Hepatocyte (in vitro differentiated cells): ENCODE data around the gene PFKL. TPM values are rescaled to one million over a fixed set of nuclear protein-coding genes. Genes with fewer than 3 reads are reported as not detected.

ENCODE experiments used
- DNase-seq: peaks from one replicate; pipeline ENCODE4 v3.0.0-alpha.2; 2016; ENCODE audit warnings: low spot score
- H2AFZ ChIP-seq: fragments of 200-600 bp; sonication (generic); 2 replicates; pipeline ENCODE4 v1.6.0; 2016; ENCODE audit warnings: antibody characterized with exemption, mild to moderate bottlenecking
- H3K27ac ChIP-seq: fragments of 200-600 bp; sonication (generic); 2 replicates; pipeline ENCODE4 v1.5.1; 2016; ENCODE audit warnings: mild to moderate bottlenecking
- H3K27me3 ChIP-seq: fragments of 200-600 bp; sonication (generic); 2 replicates; pipeline ENCODE4 v1.6.1; 2016
- H3K36me3 ChIP-seq: fragments of 200-600 bp; sonication (generic); replicated peaks from 2 replicates; pipeline ENCODE4 v1.5.1; 2016; ENCODE audit warnings: low read depth; ENCODE audit not compliant: insufficient read depth
- H3K4me1 ChIP-seq: fragments of 200-600 bp; sonication (generic); 2 replicates; pipeline ENCODE4 v1.5.1; 2016; ENCODE audit warnings: mild to moderate bottlenecking, moderate library complexity; ENCODE audit not compliant: insufficient read depth
- H3K4me2 ChIP-seq: fragments of 200-600 bp; sonication (generic); 2 replicates; pipeline ENCODE4 v1.6.0; 2016
- H3K4me3 ChIP-seq: fragments of 200-600 bp; sonication (generic); 2 replicates; pipeline ENCODE4 v1.5.1; 2016; ENCODE audit warnings: mild to moderate bottlenecking
- H3K79me2 ChIP-seq: fragments of 200-600 bp; sonication (generic); 2 replicates; pipeline ENCODE4 v1.6.0; 2017; ENCODE audit warnings: mild to moderate bottlenecking
- H3K9me2 ChIP-seq: fragments of 200-600 bp; sonication (generic); replicated peaks from 2 replicates; pipeline ENCODE4 v1.6.0; 2017; ENCODE audit warnings: mild to moderate bottlenecking; ENCODE audit not compliant: insufficient read depth
- H3K9me3 ChIP-seq: fragments of 200-600 bp; sonication (generic); 2 replicates; pipeline ENCODE4 v1.5.1; 2016; ENCODE audit warnings: low read depth, mild to moderate bottlenecking
- H4K20me1 ChIP-seq: fragments of 200-600 bp; sonication (generic); 2 replicates; pipeline ENCODE4 v1.6.0; 2016; ENCODE audit warnings: mild to moderate bottlenecking; ENCODE audit not compliant: insufficient read depth, poor library complexity, severe bottlenecking
- EZH2 ChIP-seq: fragments of 200-600 bp; sonication (generic); IDR thresholded peaks from 2 replicates; pipeline ENCODE4 v1.6.1; 2016; ENCODE audit warnings: antibody characterized with exemption, mild to moderate bottlenecking, borderline replicate concordance
- EZH2phosphoT487 ChIP-seq: fragments of 200-600 bp; sonication (generic); IDR thresholded peaks from one replicate; pipeline ENCODE4 v1.6.1; 2018; ENCODE audit warnings: antibody characterized with exemption, mild to moderate bottlenecking, low read depth, moderate library complexity; ENCODE audit not compliant: unreplicated experiment, severe bottlenecking
- WGBS: methylation state at CpG from one replicate; pipeline ENCODE4 v1.1.6; 2016; ENCODE audit warnings: low lambda C conversion rate; ENCODE audit errors: missing lambda C conversion rate; 5-methylcytosine and 5-hydroxymethylcytosine counted together
- polyA plus RNA-seq: library from polyadenylated mRNA; unstranded; fragments of >200 nt; fragmentation: Nextera tagmentation; extraction: Ambion mirVana; gene quantifications from 2 replicates; pipeline ENCODE4 v1.2.1, GENCODE V29; 2016
- total RNA-seq: library from RNA; depleted of rRNA; stranded (reverse); fragments of >200 nt; gene quantifications from 2 replicates; pipeline ENCODE4 v1.2.3, GENCODE V29; 2014
- TF ChIP-seq, protein P1 (sequence below): fragments of 200-600 bp; sonication (generic); IDR thresholded peaks from 2 replicates; pipeline ENCODE4 v1.5.1; 2016; ENCODE audit warnings: antibody characterized with exemption, mild to moderate bottlenecking; ENCODE audit not compliant: poor library complexity

The PFKL gene
- total and polyA plus RNA-seq, 2 experiments from 2014 or later = 140 to 205 TPM

DNA sequence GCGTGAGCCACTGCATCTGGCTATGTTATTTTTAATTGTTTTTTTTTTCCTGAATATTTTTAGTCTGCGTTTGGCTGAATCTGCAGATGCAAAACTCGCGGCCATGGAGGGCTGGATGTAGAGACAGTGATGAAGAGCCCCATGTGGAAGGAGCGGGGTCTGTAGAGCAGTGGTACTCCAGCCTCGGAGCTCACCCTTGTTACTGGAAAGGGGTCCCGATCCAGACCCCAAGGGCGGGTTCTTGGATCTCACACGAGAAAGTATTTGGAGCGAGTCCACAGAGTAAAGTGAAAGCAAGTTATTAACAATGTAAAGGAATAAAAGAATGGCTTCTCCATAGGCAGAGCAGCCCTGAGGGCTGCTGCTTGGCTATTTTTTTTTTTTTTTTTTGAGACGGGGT lies 56.3 kb downstream of the PFKL start:
- no peak overlapping the region for H3K4me3 ChIP-seq
- H3K4me1 ChIP-seq = no peaks in the 10 kb centered on the region
- no peak overlapping the region for H2AFZ ChIP-seq
- no peak for DNase-seq
- no peaks in the 10 kb centered on the region for H4K20me1 ChIP-seq
- TF ChIP-seq EZH2 = no peak
- no peak overlapping the region for H3K27ac ChIP-seq
- H3K79me2 ChIP-seq = no peaks in the 10 kb centered on the region
- H3K27me3 ChIP-seq = no peaks in the 10 kb centered on the region
- no peak overlapping the region for H3K4me2 ChIP-seq
- WGBS = 97% methylated on average over 11 of the region's 11 CpGs
- H3K9me3 ChIP-seq = no peaks in the 10 kb centered on the region
- H3K36me3 ChIP-seq = no peaks in the 10 kb centered on the region
- H3K9me2 ChIP-seq = no peaks in the 10 kb centered on the region

DNA sequence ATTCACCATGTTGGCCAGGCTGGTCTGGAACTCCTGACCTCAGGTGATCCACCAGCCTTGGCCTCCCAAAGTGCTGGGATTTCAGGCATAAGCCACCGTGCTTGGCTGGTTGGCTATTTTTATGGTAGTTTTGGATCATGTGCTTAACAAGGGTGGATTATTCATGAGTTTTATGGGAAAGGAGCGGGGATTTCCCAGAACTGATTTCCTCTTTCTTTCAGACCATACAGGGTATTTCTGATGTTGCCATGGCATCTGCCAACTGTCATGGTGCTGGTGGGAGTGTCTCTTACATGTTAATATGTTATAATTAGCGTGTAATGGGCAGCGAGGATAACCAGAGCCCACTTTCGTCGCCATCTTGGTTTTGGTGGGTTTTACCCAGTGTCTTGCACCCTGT lies 56.8 kb downstream of the PFKL start:
- 94% methylated on average over 6 of the region's 6 CpGs for WGBS
- Histone ChIP-seq H3K9me3 (no peaks in the 10 kb centered on the region), H3K27me3 (no peaks in the 10 kb centered on the region), H4K20me1 (no peaks in the 10 kb centered on the region), H3K4me3 (no peak overlapping the region), H3K27ac (no peak overlapping the region), H3K36me3 (no peaks in the 10 kb centered on the region), H3K4me1 (no peaks in the 10 kb centered on the region), H2AFZ (no peak overlapping the region), H3K9me2 (no peaks in the 10 kb centered on the region), H3K79me2 (no peaks in the 10 kb centered on the region), H3K4me2 (no peak overlapping the region)
- no peak for TF ChIP-seq EZH2phosphoT487
- no peak for TF ChIP-seq EZH2
- TF ChIP-seq, protein P1, sequence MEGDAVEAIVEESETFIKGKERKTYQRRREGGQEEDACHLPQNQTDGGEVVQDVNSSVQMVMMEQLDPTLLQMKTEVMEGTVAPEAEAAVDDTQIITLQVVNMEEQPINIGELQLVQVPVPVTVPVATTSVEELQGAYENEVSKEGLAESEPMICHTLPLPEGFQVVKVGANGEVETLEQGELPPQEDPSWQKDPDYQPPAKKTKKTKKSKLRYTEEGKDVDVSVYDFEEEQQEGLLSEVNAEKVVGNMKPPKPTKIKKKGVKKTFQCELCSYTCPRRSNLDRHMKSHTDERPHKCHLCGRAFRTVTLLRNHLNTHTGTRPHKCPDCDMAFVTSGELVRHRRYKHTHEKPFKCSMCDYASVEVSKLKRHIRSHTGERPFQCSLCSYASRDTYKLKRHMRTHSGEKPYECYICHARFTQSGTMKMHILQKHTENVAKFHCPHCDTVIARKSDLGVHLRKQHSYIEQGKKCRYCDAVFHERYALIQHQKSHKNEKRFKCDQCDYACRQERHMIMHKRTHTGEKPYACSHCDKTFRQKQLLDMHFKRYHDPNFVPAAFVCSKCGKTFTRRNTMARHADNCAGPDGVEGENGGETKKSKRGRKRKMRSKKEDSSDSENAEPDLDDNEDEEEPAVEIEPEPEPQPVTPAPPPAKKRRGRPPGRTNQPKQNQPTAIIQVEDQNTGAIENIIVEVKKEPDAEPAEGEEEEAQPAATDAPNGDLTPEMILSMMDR = no peak
- no peak for DNase-seq

DNA sequence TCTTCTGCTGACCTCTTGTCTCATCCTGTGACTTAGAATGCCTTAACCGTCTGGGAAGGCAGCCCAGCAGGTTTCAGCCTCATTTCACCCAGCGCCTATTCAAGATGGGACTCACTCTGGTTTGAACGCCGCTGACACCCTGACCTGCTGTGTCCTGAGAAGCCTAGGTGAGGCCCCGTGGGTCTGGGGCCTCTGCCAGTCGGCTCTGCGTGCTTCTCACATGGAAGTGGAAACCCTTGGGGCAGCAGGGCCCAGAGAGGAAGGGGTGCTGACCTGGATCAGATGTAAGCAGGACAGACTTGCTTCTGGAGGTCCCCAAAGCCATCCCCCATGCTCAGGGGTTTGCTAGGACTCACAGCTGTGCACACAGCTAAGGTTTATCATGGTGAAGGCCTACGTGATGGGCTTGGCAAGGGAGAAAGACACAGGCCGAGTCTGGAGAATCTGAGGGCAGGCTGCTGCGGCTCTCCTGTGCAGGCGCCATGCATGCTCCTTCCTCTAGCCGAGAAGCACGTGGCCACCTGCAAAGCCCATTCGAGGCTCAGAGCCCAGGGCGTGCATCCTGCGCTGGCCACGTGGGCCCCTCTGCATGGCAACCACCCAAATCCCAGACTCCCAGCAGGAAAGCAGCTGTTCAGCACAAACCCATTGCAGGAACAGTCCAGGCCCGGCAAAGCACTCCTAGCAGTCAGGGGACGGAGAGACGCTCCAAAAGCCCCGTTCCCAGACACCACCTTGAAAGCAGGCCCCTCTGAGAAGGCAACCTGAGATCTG lies 57.4 kb downstream of the PFKL start:
- Histone ChIP-seq H3K4me2 (no peak overlapping the region), H3K27me3 (no peaks in the 10 kb centered on the region), H3K4me1 (no peaks in the 10 kb centered on the region), H3K27ac (no peak overlapping the region), H3K79me2 (no peaks in the 10 kb centered on the region), H3K9me2 (no peaks in the 10 kb centered on the region), H3K36me3 (no peaks in the 10 kb centered on the region), H4K20me1 (no peaks in the 10 kb centered on the region), H3K9me3 (no peaks in the 10 kb centered on the region), H2AFZ (no peak overlapping the region), H3K4me3 (no peak overlapping the region)
- TF ChIP-seq, protein P1 = no peak
- TF ChIP-seq EZH2 = no peak
- no peak for TF ChIP-seq EZH2phosphoT487
- WGBS = 91% methylated on average over 21 of the region's 21 CpGs
- no peak for DNase-seq

GRCh38 chr21:44359396-44359795 lies 59.5 kb downstream of the PFKL start:
- Histone ChIP-seq H3K9me3 (no peaks in the 10 kb centered on the region), H2AFZ (no peak overlapping the region), H3K4me2 (no peak overlapping the region), H3K36me3 (no peaks in the 10 kb centered on the region), H3K79me2 (no peaks in the 10 kb centered on the region), H3K27me3 (no peaks in the 10 kb centered on the region), H3K4me3 (no peak overlapping the region), H4K20me1 (no peaks in the 10 kb centered on the region), H3K9me2 (no peaks in the 10 kb centered on the region), H3K4me1 (no peaks in the 10 kb centered on the region), H3K27ac (no peak overlapping the region)
- DNase-seq = no peak
- 90% methylated on average over 8 of the region's 8 CpGs for WGBS
- TF ChIP-seq, protein P1 = no peak
- TF ChIP-seq EZH2 (no peak), EZH2phosphoT487 (no peak)
